Mammary epithelial cell (primary cell): ENCODE results near the gene ITPR2.

Experiments used
- CTCF ChIP-seq, 2 donors: IDR thresholded peaks in 1 of 2; conservative IDR thresholded peaks in 1 of 2; 2 replicates each; pipeline ENCODE4 v1.5.1; 2011 to 2012; ENCODE audit warnings: inconsistent platforms in 2 of 2, low read length in 2 of 2, mild to moderate bottlenecking in 2 of 2, control low read depth in 1 of 2, low read depth in 1 of 2; ENCODE audit not compliant: insufficient read depth in 1 of 2; ENCODE audit errors: extremely low read depth in 1 of 2
- EZH2 ChIP-seq: IDR thresholded peaks from 2 replicates; pipeline ENCODE4 v1.6.1; 2012; ENCODE audit warnings: low read length, inconsistent platforms, borderline replicate concordance

- no peak for TF ChIP-seq CTCF (conservative IDR thresholded peaks at IDR 0.05 in 1 of 2, IDR thresholded peaks at IDR 0.05 in 1 of 2; ENCODE audit: extremely low read depth in 1 of 2, insufficient read depth in 1 of 2, low read depth in 1 of 2, low read length in 2 of 2)
- no peak for TF ChIP-seq EZH2
Observed at GRCh38 chr12:26530461-26530860, 302.5 kb downstream of the ITPR2 start.
